Measurements from ENCODE around the gene CAMTA1.

Gene CAMTA1

DNA sequence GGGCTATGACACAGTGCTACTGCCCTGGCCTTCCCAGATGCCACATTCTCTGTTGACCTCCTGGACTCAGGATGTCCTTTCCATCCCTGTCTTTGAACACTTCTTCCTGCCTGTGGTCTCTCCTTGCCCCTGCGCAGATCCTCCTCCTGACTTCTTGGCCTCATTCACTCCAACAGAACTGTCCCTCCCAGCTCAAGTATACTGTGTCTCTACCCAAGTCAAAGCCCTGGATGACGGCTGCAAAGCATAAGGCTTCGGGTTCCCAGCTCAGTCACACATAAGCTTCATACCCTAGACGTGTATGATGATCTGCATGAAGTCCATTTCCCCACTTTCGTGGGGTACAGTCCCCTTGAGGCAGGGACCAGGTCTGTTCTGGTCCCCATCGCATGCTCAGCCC lies 657.7 kb downstream of the CAMTA1 start:
- DNase-seq: no peak

DNA sequence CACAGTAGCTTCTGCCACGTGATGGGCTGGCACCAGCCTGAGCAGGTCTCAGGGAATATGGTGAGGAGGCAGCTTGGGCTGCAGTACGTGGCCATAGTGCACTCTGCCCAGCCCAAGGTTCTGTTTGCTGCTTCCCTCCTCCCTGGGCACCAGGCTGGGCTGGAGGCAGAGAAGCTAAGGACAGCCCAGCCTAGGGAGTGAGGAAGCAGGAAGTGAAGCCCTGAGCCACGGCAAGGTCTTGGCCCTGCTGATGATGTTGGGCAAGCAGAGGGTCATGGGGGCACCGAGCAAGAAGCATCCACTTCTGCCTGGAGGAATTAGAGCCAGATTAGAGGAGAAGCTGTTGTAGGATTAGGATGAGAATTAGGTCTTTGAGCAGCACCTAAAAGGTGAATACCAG lies 659.1 kb downstream of the CAMTA1 start:
- DNase-seq: no peak

DNA sequence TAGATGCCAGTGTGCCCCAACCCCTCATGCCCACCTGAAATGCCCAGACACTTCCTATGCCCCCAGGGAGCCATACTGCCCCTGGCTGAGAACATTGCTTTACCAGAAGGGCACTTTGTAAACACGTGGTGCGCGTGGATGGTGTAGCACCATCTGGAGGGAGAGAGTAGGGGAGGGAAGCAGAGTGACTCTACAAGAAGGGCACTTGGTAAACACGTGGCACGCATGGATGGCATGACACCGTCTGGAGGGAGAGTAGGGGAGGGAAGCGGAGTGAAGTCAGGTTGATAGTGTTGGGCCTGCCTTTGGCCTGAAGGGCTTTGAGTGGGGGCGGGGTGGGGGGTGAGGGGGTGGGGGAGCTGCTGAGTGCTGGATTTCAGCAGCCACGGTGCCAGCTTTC lies 661.8 kb downstream of the CAMTA1 start:
- no peak for DNase-seq

DNA sequence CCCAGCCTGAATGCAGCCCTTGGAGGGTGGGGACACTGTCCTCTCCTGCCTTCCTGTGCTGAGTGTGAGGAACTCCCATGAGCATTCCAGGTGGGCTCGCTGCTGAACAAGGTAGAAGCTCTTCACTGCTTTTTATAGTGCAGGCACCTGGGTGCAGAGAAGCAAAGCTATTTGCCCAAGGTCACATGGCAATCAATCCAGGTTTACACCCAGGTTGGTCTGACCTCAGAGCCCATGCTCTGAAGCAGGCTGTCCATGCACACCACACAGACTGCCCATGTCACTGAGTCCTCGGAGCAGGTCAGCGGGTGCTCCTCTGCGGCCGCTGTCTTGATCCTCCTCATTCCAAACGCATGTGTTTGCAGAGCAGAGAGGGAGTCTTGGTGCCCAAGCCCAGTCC lies 662.5 kb downstream of the CAMTA1 start:
- no peak for DNase-seq

DNA sequence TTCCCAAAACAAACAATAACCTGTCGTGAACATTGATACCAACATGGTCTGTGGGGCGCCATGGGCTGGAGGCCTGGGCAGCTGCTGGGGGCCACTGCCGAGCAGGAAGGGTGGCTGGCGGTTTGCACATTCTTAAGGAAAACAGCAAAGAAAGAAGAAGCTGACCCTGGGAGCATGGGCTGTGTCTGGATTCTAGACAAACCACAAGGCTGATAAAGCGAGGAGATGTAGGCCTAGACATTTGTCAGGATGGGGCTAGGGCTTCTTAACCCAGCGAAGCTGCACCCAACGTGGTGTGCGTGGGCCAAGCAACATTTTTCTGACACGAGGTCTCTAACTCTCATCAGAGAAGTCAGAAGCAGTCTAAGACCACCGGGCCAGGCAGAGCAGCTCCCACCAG lies 663.7 kb downstream of the CAMTA1 start:
- DNase-seq: no peak

DNA sequence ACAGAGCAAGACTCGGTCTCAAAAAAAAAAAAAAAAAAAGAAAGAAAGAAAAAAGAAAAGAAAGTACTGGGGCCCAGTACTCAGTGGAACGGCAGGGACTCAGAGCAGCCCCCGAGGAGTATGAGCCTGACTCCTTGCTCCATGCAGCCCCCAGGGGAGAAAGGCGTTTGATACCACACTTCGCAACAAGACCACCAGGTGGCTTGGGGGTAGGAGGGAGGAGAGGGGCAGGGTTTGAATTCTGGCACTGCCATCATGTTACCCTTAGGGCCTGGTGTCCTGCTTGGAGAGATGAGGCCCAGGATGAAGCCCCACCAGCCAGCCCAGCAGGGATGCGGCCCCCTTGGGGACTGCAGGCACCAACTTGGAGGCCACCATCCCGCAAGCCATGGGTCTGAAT lies 664.5 kb downstream of the CAMTA1 start:
- no peak for DNase-seq

DNA sequence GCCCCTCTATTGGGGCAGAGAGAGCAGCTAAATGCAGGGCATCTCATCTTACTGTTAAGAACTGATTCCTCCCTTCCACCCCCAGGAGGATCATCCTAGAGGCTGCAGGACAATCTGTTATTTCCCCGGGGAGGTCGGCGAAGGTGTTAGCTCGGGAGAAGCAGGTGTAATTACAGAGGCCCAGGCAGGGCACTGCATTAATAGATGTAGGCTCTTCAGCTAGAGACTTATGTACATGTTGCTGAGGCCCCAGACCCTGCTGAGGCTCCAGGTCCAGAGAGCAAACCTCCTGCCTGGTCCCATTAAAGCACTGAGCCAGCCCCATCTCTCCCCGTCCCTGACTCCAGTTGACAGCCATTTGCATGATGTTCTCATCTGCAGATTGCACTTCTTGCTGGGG lies 665.6 kb downstream of the CAMTA1 start:
- DNase-seq: no peak

DNA sequence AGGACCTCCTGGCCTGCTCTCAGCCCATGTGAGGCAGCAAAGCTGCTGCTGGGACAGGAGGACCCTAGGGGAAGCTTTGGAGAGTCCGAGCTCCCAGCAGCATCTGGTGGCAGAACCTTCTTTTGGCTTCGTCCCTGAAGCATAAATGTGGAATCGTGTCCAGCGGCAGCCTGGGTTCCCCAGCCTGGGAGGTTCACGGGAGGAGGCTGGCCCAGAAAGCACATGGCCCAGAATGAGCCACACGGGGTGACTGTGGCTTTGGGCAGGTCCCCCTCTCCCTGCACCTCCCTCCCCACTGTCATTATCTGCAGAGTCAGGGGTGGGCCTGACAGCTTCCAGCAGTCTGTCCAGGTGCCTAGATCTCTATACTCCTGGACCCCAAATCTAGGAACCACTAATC lies 667.8 kb downstream of the CAMTA1 start:
- DNase-seq: no peak

DNA sequence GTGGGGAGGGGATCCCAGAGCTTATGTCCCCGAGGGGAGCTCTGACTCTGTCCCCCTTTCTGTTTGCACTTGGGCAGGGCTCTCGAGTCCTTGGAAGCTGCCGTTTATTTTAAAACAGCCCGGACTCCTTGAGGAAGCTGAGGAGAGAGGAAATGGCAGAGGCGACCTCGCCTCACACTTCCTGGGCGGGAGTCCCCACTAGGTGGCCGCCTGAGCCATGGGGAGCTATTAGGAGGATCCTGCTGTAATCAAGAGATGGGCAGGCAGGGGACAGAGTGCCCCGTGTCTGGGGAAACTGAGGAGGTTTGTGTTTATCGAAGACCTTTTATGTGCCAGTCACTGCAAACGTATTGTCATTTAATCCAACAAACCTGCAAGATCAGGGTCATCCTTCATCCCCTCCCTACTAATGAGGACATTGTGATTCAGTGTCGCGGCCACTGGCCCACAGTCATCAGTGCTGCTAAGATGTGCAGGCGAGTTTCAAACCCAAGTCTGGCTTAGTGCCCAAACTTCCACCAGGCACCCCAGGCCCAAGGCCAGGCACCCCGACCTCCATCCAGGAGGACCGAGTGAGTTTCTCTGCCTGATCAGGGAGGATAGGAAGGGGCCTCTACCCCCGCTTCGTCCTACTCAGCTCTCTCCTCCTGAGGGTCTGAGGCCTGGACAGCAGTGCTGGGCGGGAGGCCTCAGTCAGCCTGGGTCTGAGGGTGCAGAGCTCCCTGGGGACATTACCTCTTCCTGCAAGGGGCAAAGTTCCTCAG lies 669.0 kb downstream of the CAMTA1 start:
- peak in 20 of 51 donors; percentile 2 to 56 (median 23) for DNase-seq

DNA sequence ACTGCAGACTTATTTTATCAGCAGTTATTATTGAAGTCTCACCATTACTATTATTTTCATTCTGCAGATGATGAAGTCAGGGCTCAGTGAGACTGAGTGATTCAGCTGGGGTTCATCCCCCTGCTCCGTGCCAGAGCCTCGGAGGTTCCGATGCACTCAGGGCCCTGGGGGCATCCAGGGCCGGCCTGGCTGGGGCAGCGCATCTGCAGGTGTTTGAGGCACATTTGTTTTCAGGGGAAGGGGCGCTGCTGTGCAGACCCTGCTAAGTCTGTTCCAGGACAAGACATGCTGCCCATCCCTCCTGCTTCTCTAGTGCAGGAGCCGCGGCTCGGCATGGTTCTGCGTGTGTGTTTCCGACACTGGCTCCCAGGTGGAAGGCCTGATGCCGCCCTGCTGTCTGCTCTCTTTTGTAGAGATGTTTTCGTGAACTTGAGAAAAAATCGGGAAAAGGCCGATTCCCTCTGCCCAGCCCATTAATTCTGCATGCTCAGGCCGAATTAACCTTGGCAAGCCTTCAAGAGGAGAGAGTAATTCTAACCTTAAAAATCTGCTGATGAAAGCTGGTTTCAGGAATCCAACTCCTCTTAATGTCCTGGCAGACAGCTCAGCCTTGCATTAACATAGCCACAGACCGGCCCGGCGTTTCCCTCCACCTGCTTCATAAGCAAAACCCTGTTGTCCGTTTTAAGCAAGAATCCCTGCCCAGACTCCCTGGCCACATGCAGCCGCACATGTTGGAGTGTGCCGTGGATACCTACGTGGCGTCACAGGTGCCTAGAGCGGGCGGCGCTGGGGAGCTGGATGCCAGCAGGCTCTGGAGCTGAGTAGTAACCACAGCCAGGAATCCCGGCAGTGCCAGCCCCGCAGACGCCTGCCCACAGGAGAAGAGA lies 669.9 kb downstream of the CAMTA1 start:
- peak in 13 of 51 donors; percentile 6 to 30 (median 16) for DNase-seq

DNA sequence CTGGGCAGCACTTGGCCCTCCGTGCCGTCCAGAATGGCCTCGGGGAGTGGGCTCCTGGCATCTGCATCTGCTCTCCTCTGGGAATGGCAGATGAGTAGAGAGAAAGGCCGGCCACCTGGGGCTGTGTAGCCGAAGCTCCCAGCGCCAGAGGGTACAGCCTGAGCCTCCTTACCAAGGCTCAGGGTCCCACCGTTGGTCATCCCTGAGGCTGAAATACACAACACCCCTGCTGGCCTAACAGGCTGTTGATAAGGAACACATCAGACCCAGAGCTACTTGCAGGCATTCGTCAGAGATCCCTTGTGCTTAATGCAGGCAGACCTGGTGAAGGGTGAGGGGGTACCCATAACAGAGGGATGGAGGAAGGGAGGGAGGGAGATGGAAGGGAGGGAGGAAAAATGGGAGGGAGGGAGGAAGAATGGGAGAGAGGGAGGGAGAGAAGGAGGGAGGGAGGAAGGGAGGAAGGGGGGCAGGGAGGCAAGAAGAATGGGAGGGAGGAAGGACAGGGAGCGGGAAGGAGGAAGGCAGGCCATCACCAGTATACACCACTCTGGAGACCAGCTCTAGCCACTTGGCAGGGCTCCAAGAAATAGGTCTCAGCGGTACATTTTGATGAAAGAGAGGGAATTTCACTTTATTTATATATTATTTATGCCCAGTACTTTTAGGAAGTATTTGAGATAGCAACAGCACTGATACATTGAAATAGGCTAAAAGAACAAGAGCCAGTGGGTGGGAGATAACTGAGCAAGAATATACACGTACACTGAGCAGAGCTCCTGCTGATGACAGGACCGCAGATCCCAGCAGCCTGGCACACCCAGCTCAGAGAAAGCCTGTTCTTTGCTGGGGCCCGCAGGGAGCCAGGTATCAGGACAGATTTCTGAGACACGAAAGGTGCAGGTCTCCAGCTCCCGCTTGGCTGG lies 670.8 kb downstream of the CAMTA1 start:
- peak in 1 of 51 donors; percentile 5 for DNase-seq

DNA sequence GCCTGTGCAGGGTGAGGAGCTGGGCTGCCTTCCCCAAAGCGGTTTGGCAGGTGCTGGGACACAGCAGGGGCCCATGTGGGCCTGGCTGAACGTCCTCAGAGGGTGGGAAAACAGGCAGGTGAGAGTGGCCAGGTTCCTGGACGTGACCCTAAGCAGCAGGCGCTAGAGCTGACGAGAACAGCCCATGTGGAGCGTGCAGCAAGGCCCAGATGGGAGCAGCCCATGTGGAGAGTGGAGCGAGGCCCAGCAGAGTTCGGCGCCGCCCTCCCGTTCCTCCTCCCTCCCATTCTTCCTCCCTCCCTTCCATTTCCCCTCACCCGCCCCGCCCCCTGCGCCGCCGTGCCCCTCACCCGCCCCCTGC lies 671.4 kb downstream of the CAMTA1 start:
- no peak for DNase-seq

DNA sequence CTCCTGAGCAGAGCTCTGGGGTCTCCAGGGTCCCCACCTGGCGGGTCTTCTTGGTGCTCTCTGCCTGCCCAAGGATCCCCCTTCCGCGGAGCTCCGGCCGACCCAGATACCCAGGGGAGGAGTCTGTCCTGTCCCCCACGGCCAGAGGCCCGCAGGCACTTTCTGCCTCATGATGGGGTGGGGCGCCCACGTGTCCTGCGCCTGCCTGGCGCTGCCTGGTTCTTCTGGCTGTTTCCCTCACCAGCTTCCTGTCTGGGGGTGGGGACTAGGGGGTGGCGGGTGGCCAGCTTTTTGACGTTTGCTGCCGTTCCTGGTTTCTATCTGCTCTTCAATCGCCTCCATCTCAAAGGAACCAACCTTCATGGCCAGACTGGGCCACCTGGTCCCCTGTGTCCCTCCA lies 672.6 kb downstream of the CAMTA1 start:
- DNase-seq: no peak

DNA sequence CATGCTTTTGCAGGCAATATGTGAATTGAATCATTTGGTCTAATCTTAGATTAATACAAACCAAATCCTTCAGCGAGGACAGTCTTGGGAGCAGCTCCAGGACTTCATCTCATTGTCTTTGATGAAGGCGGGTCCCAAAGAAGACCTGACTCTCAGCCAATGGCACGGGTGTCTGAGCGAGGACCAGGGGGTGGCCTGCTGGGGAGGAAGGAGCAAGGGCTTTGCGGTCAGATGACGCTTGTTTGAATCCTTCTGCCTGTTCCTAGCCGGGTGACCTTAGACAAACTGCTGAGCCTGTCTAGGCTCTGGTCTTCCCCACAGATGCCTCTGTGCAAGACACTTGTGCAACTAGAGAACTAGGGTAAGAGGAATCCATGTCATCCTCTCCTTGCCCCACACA lies 673.7 kb downstream of the CAMTA1 start:
- no peak for DNase-seq

DNA sequence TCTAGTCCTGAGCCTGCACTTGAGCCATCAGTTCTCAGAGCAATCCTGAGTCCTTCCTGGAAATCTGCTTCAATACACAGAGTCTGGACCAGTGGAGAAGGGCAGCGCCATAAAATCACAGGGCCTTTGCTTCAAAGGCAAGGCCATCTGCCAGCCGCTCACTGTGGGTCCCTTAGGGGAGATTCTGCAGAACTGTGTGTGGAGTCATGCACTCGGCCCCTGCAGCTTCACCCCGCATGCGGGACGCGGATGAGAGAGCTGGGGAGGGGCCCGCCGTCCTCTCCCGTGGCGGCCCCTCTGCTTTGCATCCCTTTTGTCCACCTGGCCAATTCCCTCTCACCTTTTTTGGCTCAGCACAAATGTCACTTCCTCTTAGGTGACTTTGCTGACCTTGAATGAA lies 674.7 kb downstream of the CAMTA1 start:
- DNase-seq: no peak

DNA sequence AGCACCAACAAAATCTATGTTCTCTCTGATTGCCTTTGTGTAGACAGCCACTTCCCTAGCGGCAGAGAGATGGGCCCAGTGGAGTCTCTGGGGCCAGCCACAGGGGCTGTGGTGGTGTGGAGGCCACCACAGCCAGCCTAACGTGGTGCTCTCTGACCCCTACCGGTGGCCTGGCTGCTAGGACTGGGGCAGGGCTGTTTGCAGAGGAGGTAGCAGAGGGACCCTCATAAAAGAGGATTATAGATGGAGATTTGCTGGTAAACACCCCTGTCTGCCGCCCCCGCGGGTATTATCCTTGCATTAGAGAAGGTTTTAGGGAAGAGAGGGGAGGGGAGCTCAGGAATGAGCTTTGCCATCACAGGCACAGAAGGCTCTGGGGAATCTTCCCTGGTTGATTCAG lies 675.6 kb downstream of the CAMTA1 start:
- DNase-seq: no peak

DNA sequence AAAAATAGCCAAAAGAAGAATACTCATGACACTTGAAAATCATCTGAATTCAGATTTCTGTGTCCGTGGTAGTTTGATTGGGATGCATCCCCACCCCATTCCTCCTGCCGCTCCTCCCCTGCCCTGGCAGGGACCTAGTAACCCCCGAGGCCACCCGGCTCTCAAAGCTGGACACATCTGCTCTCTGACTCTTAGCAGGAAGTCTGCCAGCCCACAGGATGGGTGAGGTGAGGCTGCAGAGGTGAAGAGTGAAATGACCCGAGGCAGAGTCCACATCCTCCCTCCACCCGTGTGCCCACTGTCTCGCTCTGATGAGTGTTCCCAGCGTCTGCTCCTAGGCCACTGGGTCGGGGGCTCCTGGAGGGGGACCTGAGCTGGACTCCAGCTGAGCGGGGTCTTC lies 677.4 kb downstream of the CAMTA1 start:
- no peak for DNase-seq

DNA sequence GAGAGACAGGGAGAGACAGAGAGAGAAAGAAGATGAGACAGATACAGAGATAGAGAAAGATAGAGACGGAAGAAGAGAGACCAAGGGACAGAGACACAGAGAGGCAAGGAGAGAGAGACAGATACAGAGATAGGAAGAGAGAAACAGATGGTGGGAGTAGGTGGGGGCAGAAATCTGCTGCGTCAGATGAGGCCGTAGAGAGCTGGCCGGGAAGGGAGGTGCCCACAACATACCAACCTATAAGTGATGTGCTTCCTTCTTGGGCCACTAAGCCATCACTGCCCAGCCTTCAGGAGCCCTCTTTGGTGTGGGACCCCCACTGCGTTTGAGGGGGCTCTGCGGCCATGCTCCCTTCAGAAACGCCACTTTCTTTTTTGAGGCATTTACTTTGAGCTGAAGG lies 678.3 kb downstream of the CAMTA1 start:
- no peak for DNase-seq

DNA sequence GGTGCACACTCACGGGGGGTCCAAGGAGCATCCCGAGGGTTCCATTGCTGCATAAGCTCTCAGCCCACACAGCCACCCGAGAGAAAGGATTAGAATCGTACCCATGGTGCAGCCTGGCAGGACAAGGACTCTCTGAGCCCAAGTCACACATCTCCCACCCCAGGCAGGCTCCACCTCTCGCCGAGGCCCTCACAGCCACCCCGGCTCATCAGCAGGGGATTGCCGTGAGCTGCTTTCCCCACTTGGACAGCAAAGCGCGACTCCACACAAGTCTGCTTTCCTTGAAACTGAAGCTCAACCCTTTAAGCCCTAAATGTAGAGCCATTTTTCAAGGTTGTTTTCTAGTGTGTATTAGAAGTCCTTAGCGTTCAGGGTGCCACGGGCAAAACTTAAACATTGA lies 679.5 kb downstream of the CAMTA1 start:
- no peak for DNase-seq

DNA sequence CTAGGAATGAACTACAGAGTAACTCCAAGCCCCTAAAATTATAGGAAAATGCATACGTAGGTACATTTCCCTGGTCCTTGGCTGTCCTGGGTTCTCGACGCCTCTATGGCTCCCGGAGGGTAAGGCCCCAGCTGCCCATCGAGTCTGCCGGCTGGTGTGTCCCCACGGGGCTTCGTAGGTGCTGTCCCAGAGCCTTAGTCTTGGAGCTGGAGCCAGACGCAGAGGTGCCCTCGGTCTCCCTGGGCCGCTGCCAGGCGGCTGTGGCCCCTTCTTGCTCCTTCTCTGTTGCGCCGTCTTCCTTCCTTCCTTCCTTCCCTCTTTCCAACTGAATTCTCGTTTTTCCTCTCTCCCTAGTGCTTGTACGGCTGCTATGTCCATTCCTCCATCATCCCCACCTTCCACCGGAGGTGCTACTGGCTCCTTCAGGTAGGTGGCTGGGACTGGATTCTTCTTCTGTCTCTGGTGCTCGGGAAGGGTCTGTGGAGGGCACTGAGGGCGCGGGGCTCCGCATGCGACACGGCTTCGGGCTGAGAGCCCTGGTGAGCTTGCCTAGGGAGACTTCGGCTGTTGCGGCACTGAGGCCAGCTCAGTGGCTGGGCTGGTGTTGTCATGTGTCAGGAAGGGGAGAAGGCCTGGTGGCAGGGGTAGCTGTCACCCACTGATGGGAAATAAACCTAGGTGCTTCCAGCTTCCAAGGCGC lies 682.4 kb downstream of the CAMTA1 start:
- DNase-seq: no peak

DNA sequence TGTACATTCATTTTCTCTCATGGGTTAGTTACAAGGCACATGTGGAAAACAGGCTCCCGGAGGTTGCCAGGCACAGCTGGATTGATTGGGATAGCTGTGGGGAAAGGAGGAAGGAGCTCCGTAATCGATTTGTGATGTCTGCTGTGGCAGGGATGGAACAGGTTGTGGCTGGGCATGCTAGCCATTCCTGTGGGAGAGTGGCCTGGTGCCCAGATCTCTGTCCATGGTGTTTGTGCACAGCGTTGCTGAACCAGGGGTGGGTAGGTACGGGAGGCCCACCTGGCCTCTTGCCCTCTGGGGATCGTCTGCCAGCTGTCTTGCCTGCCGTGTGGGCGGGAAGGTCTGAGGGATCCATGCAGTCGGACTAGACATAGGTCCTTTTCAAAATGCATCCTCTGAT lies 683.0 kb downstream of the CAMTA1 start:
- DNase-seq: no peak

All from hypothalamus (tissue), 51 donors.